NCI-H2107 (cell line): ENCODE data around the gene AFF2.

Source experiments
- DNase-seq: peaks from one replicate; lab custom pipeline; 2025; lab: John Stamatoyannopoulos, UW

Gene AFF2

DNA sequence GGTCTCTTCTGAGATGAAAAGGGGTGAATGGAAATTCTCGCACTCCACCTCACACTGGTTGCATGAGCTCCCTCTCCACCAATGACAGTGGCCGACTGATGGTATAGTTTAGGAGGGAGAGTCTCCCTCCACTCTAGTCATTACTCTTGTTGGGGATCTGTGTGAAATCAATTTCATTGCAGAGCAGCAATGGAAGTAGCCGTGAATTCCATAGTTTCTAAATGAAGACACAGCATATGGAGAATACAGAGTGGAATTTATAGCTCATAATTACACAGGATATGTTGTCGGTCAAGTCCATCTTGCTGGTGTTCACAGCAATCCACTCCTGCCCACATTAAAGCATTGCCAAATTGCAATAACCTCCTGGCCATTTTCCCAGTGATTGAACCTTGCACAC, 426.0 kb downstream of the AFF2 start:
- DNase-seq = no peak

DNA sequence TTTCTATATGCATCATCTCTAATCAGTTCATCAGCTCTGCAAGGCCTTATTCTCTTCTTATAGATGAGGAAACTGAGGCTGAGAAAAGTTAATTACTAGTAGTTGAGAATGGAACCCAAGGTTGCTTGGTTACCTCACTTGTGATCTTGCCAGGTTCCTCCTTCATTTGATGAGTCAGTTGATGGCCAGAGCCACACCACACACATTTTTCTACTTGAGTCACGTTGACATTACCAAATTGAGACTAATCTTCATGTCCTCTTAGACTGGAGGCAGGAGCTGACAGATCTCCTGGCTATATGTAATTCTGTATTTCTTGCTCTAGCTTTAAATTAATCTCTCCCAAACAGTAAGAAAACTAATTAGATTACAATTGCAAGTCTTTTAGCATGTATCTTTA, 428.4 kb downstream of the AFF2 start:
- DNase-seq = no peak

DNA sequence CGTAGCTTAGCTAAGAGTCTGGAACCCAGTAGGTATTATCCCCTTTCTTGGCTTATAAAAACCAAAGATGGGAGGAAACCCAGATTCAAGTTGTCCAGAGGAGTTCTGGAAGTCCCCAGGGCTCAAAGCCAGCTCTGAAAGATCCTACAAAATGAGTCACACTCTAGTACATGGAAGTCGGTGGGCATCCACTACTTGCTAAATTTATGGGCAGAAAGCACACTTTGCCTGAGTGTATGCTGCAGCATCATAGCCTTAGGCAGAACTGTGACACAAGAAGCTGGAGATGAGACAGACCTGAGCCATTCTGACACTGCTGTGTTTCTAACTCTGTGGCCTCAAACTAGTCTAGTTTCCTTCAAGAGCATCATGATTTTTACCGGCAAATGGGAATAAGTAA, 429.3 kb downstream of the AFF2 start:
- no peak for DNase-seq

DNA sequence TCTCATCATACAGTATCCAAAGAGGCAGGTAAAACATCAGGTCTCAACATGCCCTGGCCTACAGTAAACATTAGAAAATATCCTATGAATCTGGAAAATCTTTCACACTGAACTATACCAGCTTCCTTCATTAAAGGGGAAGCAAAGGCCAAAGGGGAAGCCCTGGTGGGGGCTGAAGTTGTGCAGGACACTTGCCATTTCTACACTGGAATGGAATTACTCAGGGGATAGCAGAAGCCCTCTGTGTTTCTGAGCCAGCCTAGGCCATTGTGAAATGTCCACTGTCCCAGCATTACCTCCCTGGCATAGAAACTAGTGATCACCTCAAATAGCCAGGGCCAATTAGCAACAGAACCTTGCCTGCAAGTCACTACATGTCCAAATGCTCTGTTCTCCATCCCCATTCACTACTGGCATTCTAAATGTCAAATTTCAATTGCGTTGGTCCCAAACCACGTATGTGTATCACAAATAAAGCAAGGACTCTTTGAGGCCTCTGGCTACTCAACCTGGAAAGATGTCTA, 429.9 kb downstream of the AFF2 start:
- DNase-seq = no peak

DNA sequence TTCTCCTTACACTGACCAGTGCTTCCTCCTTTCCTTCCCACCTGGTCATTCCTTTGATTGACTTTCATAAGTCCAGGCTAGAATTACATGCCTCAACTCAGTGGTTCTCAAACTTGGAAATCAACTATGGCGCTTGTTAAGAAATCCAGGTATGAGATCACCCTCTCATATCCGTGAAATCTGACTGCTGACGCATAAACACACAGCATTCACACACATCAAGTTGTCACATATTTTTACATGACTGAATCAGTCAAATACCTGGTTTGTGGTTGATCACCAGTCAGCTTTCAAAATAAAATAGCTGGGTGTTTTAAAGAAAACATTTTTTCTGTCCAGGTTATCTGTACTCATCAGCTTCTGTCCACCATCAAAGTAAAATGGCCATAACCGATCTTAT, 433.5 kb downstream of the AFF2 start:
- DNase-seq = no peak

DNA sequence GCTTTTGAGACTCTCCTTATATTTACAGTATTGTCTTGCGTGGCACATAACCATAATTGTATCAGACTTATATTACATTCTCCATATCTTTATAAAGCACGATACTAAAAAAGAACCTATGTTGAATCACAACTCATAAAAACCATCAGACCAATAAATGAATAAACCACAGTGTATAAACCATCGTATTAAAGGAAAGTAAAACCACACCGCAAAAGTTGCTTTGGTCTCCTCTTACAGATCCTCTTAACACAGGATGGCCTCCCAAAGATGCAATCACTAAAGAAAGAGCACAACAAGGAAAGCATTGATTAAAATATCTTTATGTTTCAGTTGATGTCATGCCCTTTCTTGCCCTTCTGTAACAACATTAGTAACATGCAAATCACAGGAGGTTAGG, 437.9 kb downstream of the AFF2 start:
- no peak for DNase-seq

DNA sequence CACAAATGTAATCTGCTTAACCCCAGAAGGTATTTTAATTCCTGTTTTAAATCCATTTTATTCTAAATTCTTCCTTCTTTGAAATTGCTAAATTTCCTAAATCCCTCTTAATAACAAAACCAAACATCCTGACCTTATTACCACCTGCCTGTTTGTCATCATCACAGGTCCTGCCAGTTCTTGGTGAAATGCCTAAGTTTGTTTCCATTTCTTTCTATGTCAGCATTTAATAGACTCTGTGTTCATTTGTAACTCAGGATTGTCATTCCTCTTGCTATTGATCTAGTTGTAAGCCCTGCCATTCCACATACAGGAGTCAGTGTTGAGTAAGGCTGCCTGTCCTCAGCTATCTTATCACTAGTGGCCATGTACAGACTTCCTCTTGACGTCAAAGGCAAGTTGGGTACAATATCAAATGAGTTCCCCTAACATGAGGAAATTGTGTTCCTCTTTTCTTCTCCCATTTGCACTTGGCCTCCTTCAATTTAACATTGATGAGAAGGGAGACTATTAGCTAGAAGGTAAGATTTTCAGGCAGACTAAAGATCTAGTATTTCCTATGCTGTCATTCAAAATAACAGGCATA, 440.1 kb downstream of the AFF2 start:
- no peak for DNase-seq

DNA sequence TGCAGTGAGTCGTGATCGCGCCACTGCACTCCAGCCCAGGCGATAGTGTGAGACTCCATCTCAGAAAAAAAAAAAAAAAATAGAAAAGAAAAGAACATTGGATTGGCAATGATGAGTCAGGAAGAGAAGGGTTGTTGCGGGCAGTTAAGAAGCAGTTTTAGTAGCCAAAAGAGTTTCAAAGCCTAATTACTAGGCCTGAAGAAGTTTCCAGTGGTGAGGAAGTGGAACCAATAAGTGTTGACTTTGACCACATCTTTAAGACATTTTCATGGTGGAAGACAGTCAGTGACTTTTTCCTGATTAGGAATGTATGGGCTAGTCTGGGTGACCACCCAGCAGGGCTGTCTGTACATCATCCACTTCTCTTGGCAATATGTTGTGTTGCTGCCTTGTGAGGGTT, 442.3 kb downstream of the AFF2 start:
- DNase-seq = no peak

DNA sequence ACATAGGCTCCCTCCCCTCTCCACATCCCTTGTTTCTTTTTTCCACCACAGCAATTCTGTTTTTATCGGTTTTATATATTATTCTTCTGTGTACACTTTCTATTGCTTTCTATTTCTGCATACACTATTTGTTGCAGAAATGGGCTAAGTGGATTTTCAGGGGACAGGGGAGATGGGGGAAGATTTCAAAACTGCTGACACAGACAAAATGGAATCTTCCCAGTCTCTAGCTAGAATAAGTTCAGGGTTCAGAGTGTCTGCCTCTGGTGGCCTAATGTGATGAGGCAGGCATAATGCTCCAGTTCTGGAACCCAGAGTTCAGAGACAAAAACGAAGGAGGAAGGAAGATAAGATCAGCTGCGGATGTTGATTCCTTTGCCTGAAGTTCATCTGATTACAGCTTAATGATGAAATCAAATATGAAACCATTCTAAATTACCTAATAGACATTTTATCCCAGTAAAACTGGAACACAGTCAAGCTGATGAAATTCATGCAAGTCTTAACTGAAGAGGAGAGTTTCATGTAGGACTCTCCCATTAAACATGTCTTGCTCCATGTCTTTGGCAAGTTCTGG, 447.1 kb downstream of the AFF2 start:
- no peak for DNase-seq

DNA sequence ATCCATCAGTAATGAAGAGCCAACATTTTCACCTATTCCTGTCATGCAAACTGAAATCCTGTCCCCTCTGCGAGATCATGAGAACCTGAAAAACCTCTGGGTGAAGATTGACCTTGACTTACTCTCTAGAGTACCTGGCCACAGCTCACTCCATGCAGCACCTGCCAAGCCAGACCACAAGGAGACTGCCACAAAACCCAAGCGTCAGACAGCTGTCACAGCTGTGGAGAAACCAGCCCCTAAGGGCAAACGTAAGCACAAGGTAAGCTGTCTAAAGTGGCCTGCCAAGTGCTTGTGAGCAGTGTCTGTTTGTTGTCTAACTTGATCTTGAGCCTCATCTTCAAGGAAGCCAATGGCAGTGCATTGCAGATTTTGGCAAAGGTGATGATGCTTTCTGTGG, 455.9 kb downstream of the AFF2 start:
- no peak for DNase-seq

DNA sequence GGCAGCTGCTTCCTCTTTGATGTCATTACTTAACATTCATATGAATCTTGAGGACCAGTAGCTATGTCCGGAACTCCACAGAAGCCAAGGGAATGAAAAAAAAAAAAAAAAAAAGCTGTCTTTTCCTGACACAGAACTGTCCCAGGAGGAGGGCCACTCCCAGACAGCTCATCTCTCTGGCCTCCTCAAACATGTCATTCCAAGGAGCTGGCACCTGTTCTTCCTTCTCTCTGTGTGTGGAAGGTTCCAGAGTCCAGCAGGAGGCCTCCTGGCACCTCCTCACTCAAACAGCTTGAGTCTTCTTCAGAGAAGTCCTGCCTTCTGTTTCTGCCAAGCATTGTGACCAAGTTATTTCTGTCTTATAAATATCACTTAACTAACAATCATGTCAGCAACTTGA, 458.5 kb downstream of the AFF2 start:
- no peak for DNase-seq

DNA sequence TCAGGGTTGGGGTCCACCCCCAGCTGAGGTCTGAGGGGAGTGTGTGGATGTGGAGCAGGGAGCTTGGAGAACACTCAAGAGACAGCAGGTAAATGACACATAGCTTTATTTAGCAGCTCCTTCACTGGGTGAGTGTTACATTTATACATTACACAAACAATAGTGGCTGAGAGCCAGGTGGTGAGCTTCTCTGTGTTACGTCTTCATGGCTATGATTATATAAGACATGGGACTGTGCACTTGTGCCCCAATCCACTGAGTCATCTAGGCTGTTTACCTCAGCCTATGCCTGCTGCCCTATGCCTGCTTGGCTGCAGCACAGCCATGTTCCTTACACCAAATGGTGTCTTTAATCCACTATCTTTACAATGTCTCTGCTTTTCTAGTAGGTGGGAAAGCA, 459.6 kb downstream of the AFF2 start:
- DNase-seq = no peak

DNA sequence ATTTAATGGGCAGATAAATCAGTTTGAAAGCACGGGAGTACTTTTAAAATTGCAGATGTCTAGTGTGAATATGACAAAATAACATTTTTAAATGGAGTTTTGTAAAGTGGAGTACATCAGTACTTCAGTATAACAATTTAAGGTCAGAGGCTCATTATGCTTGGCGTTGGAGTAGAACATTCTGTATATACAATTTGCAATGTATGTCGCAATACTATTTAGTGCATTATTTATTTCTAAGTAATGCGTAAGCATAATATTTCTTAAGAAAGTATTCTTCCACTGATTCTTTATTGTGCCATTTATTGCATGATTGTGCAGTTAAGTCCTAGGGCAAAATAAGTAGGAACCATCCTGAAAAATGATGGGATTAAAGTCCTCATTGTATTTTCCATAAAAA, 461.6 kb downstream of the AFF2 start:
- DNase-seq = no peak

DNA sequence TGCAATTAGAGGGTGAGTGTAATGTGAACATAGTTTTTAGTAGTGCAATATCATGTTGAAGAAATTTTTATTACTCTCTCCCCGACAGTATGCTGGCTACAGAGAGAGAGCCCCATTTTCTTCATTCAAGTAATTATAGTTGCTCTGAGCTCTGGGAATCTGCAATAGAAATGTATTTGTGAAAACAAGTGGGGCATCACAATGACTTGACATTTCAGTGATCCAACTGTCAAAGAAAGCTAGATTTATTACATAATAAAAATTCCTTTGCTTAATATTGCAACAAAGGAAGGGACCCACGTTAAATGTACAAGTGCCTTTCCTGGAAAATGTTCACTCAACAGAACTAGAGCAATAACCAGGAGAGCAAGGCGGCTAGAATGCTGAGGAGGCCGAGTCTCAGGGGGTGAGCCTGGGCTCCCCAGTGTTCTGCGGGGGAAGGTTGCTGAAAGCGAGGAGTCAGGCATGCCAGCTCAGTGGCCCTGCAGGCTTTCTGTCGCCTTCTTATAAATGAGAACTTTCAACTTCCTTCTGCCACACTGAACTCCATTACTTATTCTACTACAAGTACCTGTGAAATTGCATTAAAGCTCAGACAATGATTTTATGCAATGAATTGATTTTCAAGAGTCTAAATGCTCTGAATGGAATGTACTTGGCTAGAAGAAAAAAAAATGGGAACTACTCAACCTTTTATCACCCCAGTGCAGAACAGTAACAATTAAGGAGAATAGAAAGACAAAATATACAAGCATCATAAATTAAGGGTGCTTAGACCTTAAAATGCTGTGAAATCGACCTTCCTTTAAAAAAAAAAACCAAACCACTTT, 476.4 kb downstream of the AFF2 start:
- DNase-seq = no peak

DNA sequence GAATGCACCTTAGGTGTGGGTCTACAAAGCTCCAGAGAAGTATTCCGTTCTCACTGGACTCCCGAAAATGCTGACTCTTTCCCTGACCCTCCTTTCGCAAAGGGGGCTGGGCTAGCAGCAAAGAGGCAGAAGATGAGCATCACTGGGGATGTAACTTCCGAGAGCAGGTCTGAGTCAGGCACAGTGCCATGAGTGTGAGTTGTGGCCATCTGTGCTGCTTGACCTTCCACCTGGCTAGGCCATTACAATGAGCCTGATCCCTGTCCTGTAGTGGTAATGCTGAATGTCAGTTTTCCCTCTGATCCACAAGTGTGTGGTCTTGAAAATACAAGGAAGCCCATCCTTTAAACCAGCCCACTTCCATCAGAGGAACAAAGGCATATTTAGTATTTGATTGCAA, 479.4 kb downstream of the AFF2 start:
- DNase-seq = no peak

DNA sequence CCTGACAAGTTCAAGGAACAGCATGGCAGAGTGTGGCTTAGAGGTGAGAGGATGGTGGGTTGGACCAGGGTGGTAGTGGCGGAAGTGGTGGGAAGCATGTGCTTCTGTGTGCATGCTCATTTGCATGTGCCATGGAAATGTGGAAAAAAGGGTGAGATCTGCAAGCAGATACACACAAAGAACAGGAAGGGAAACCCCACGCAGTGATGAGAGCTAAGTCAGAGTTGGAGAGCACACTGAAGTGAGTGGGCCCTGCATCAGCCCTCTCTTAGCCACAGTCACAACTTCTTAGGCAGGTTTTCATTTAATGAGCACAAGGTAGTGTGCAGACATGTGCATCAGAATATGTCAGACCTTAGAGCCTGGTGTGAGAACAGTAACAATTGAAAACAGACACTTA, 483.8 kb downstream of the AFF2 start:
- no peak for DNase-seq

DNA sequence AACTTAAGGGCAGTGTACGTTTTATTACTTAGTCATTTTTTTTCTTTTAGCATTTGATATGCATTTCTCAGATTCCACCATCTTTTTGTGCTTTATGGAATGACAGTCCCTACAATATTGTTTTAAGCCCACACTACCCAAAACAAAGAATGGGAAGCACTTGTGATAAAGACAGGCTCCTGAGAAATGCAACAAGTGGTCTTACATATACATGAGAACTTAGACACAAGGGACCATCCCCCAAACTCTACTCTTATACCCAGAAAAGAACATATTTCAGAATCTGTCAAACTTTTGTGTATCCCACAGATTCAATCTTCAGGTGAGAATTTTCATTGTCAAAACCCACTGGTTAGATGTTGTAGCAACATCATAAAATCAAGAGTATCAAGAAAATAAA, 491.1 kb downstream of the AFF2 start:
- DNase-seq = no peak

DNA sequence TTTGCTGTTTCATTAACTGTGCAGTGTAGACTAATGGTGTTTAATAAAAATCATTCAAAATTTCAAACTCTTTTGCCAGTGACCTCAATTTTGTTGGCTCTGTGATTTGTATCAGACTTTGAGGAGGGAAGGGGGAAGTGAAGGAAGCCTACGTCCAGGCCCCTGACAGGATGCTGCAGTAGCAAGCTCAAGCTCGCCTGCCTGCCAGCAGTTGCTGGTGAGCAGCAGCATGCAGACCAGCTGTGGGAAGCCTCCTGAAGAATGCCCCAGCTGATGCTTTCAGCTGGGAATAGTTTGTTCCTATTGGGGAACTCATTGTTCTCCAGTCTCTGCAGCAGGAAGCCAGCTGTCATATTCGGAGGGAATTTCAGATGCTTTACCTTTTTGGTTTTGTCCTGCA, 495.2 kb downstream of the AFF2 start:
- DNase-seq = no peak

DNA sequence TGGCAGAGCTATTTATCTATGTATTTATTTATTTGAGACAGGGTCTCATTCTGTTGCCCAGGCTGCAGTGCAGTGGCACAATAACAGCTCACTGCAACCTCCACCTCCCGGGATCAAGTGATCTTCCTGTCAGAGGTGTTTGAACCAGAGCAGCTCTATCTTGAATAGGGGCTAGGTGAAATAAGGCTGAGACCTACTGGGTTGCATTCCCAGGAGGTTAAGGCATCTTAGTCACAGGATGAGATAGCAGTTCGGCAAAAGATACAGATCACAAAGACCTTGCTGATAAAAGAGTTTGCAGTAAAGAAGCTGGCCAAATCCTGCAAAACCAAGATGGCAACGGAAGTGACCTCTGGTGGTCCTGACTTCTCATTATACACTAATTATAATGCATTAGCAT, 501.9 kb downstream of the AFF2 start:
- DNase-seq = no peak

DNA sequence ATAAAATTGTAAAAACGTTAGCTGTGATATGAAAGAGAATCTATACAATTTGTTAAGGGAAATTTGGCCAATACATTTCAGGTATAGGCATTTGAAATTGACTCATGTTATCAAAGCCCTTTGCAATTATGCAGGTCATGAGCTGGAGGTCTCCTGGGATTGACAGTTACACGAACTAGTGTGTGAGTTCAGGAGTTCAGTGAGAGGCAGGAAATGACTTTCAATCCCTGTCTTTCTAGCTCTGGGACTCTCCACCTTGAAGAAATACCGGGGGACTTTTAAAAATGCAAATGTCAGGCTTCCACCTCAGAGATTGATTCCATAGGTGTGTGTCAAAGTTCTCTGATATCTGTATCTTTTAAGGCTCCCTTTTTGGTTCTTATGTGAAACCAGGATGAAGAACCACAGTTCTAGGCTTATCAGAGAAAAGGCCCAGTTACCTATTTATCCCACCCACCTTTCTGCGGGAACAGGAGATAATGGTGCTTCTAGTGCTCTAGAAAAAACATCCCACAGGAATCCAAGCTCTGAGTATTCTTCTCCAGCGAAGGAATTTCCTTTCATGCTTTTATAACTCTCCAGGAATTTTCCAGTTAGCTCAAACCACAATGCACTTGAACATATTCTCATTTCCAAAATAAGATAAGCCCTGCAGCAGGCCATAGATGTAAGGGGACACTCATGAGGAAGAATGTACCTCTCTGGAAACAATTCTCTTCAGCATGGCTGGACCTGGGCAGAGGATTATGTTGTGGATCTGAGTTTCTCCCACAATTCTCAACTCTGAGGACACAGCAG, 503.6 kb downstream of the AFF2 start:
- DNase-seq = no peak

DNA sequence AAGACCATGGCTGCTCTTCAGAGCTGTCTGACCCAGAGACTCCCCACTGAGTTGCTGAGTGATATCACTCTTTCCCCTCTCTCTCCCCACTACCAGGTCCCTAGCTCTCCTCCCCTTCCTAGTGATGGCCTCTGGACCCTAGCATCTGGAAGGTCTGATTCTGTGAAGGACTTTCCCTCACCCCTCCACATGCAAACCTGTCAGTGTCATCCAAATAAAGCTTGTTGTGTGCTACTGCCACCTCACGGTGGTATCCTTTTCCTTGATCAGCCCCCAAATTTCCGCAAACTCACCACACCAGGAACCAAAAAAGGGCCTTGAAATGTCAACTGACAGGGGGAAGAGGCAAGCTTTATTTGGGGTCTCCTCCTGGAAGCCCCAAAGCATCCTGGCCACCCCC, 504.5 kb downstream of the AFF2 start:
- DNase-seq = no peak

DNA sequence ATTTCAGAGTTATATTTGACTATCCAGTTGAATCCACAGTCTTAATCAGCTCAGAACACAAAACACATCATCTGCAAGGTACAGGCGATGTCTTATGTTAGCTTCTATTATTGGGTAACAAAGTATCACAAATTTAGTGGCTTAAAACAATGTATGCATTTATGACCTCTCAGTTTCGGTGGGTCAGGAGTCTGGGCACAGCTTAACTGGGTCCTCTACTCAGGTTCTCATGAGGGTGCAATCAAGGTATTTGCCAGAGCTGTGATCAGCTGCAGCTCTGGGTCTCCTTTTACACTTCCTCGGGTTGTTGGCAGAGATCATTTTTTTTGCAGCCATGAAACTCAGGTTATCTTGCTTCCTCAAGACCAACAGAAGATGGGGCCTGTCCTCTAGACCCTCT, 505.8 kb downstream of the AFF2 start:
- no peak for DNase-seq

DNA sequence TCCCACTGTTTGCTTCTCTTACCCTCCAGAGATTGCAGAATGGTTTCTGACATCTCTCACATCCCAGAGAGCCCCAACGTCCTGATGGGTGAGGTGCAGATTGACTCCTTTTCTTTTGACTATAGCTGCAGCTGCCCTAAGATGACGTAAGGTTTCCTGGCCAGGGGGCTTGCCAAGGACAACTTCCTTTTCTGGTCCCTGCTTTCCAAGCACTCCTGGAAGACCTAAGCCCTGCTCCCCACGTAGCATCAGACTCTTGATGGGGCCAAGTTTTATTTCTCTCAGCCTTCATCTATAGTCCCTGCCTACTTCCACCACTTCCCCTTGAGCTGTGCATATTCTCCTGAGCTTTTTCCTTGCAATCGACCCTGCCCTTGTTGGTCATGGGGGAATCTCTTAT, 507.0 kb downstream of the AFF2 start:
- DNase-seq = no peak
